HCT116 (cell line): Measurements from ENCODE around the gene TANC1. TPM values are rescaled to one million over a fixed set of nuclear protein-coding genes. Genes with fewer than 3 reads are reported as not detected.

Experiments
- ATAC-seq: fragments of 200-7000 bp; cut with Tn5 transposase; 2 replicates; pipeline ENCODE4 v1.9.1; 2020; ENCODE audit warnings: mild to moderate bottlenecking, moderate library complexity
- BruUV-seq: library from RNA; stranded (reverse); fragments of 400-500 nt; replicated peaks from 2 replicates; lab custom pipeline; 2021; lab: Mats Ljungman, UMichigan
- CTCF ChIA-PET: fragments of 300-600 bp; sonication (Branson Sonifier 250); formaldehyde crosslinking; loops from one replicate; lab custom pipeline; 2021; ENCODE audit warnings: antibody characterized with exemption; lab: Charles Lee
- POLR2A ChIA-PET: fragments of 300-600, 350-600 bp; sonication (Branson Sonifier 250); formaldehyde crosslinking; loops from one replicate; lab custom pipeline; 2021; ENCODE audit warnings: antibody characterized with exemption; lab: Charles Lee
- RAD21 ChIA-PET, 2 experiments: fragments of 300-600 bp; sonication (Branson Sonifier 250); formaldehyde crosslinking; loops; one replicate each; lab custom pipeline; 2023; ENCODE audit warnings: low total read pairs in 2 of 2; ENCODE audit not compliant: uncharacterized antibody in 2 of 2, unreplicated experiment in 2 of 2, low non-redundant PET in 1 of 2; lab: Charles Lee
- DNase-seq: peaks from one replicate; pipeline ENCODE4 v3.0.0-alpha.2; 2010; ENCODE audit warnings: low read depth, low spot score
- H2AFZ ChIP-seq: fragments of 200-600 bp; shearing (Covaris generic), sonication (generic); 2 replicates; pipeline ENCODE4 v1.6.1; 2017; ENCODE audit warnings: low read depth, mixed run types, mixed read lengths, antibody characterized with exemption, low read length; ENCODE audit not compliant: poor library complexity, severe bottlenecking
- H3K27ac ChIP-seq: 2 replicates; pipeline ENCODE4 v1.5.1; 2012; ENCODE audit warnings: low read depth, low read length
- H3K27me3 ChIP-seq: fragments of 200-600 bp; sonication (generic); 2 replicates; pipeline ENCODE4 v1.6.1; 2016; ENCODE audit warnings: mixed run types, low read length, mixed read lengths; ENCODE audit not compliant: insufficient read depth
- H3K36me3 ChIP-seq, 2 experiments: fragments of 200-500 bp in 1 of 2; fragments of 200-600 bp in 1 of 2; sonication (Bioruptor generic) in 1 of 2; sonication (generic) in 1 of 2; 2 replicates each; pipeline versions ENCODE4 v1.5.1 to v1.6.1; 2014 to 2016; ENCODE audit warnings: low read length in 2 of 2, inconsistent platforms in 1 of 2, mixed read lengths in 1 of 2, mixed run types in 1 of 2; ENCODE audit not compliant: insufficient read depth in 2 of 2, control insufficient read depth in 1 of 2
- H3K4me1 ChIP-seq, 2 experiments: fragments of 200-600 bp in 1 of 2; sonication (generic) in 1 of 2; 2 replicates each; pipeline versions ENCODE4 v1.5.1 to v1.6.1; 2012 to 2017; ENCODE audit warnings: low read length in 2 of 2, inconsistent platforms in 1 of 2, mild to moderate bottlenecking in 1 of 2, mixed read lengths in 1 of 2, mixed run types in 1 of 2, moderate library complexity in 1 of 2; ENCODE audit not compliant: insufficient read depth in 2 of 2, control insufficient read depth in 1 of 2
- H3K4me2 ChIP-seq: fragments of 200-600 bp; sonication (generic); 2 replicates; pipeline ENCODE4 v1.6.1; 2017; ENCODE audit warnings: mixed run types, low read length, mixed read lengths
- H3K4me3 ChIP-seq, 2 experiments: fragments of 200-600 bp in 1 of 2; sonication (generic) in 1 of 2; replicated peaks in 1 of 2; 2 replicates each; pipeline ENCODE4 v1.5.1; 2011 to 2016; ENCODE audit warnings: low read length in 2 of 2, control low read depth in 1 of 2, low read depth in 1 of 2, mild to moderate bottlenecking in 1 of 2, mixed read lengths in 1 of 2, mixed run types in 1 of 2
- H3K79me2 ChIP-seq: fragments of 200-600 bp; sonication (generic); 2 replicates; pipeline ENCODE4 v1.6.1; 2017; ENCODE audit warnings: mild to moderate bottlenecking, mixed run types, low read length, moderate library complexity, mixed read lengths; ENCODE audit not compliant: insufficient read depth
- H3K9ac ChIP-seq: fragments of 200-600 bp; sonication (generic); 2 replicates; pipeline ENCODE4 v1.6.1; 2016; ENCODE audit warnings: low read length, mixed read lengths
- H3K9me2 ChIP-seq: fragments of 200-600 bp; sonication (generic), shearing (Covaris generic); 2 replicates; pipeline ENCODE4 v1.6.1; 2017; ENCODE audit warnings: mixed run types, mild to moderate bottlenecking, moderate library complexity; ENCODE audit not compliant: insufficient read depth
- H3K9me3 ChIP-seq, 2 experiments: fragments of 200-500 bp in 1 of 2; fragments of 200-600 bp in 1 of 2; sonication (Bioruptor generic) in 1 of 2; sonication (generic) in 1 of 2; 2 replicates each; pipeline ENCODE4 v1.6.1; 2014 to 2017; ENCODE audit warnings: low read length in 2 of 2, mixed read lengths in 2 of 2, inconsistent platforms in 1 of 2, low read depth in 1 of 2, mild to moderate bottlenecking in 1 of 2, mixed run types in 1 of 2, moderate library complexity in 1 of 2; ENCODE audit not compliant: control insufficient read depth in 1 of 2, insufficient read depth in 1 of 2
- H4K20me1 ChIP-seq: fragments of 200-600 bp; sonication (generic), shearing (Covaris generic); 2 replicates; pipeline ENCODE4 v1.6.1; 2017; ENCODE audit warnings: mixed run types, mild to moderate bottlenecking, moderate library complexity; ENCODE audit not compliant: insufficient read depth
- CBX3 ChIP-seq: IDR thresholded peaks from 2 replicates; pipeline ENCODE4 v1.6.1; 2012; ENCODE audit warnings: low read depth
- EZH2phosphoT487 ChIP-seq: fragments of 200-600 bp; IDR thresholded peaks from 2 replicates; pipeline ENCODE4 v1.6.1; 2018; ENCODE audit warnings: antibody characterized with exemption, borderline replicate concordance
- JUND ChIP-seq: IDR thresholded peaks from 2 replicates; pipeline ENCODE4 v1.6.1; 2012
- RAD21 ChIP-seq: IDR thresholded peaks from 2 replicates; pipeline ENCODE4 v1.6.1; 2012; ENCODE audit warnings: low read depth, mild to moderate bottlenecking
- SIN3A ChIP-seq: IDR thresholded peaks from 2 replicates; pipeline ENCODE4 v1.6.1; 2012; ENCODE audit warnings: low read depth
- SP1 ChIP-seq: IDR thresholded peaks from 2 replicates; pipeline ENCODE4 v1.6.1; 2012; ENCODE audit warnings: low read depth
- SRF ChIP-seq: IDR thresholded peaks from 2 replicates; pipeline ENCODE4 v1.6.1; 2012; ENCODE audit warnings: low read depth
- TCF7L2 ChIP-seq: IDR thresholded peaks from 2 replicates; pipeline ENCODE4 v1.7.0; 2011; ENCODE audit warnings: borderline replicate concordance, inconsistent platforms; ENCODE audit not compliant: insufficient read depth, insufficient read length; ENCODE audit errors: extremely low read depth
- YY1 ChIP-seq: IDR thresholded peaks from 2 replicates; pipeline ENCODE4 v1.6.1; 2011; ENCODE audit warnings: low read length, low read depth, moderate library complexity, mild to moderate bottlenecking; ENCODE audit not compliant: insufficient replicate concordance; ENCODE audit errors: extremely low read depth
- intact Hi-C: fragments of 100-400 bp; cut with micrococcal nuclease; formaldehyde crosslinking; loops from 2 replicates; pipeline ENCODE4 v1.10.0; 2022
- total RNA-seq: library from RNA; stranded (reverse); gene quantifications from one replicate; pipeline ENCODE4 v1.2.1, GENCODE V29; 2021; ENCODE audit not compliant: unreplicated experiment
- TF ChIP-seq, protein P1 (sequence below): IDR thresholded peaks from 2 replicates; pipeline ENCODE4 v1.6.1; 2012; ENCODE audit warnings: low read depth
- TF ChIP-seq, protein P2 (sequence below): IDR thresholded peaks from 2 replicates; pipeline ENCODE4 v1.6.1; 2012
- TF ChIP-seq, protein P3 (sequence below), 3 experiments: fragments of 200-600 bp in 1 of 3; sonication (generic) in 1 of 3; IDR thresholded peaks in 2 of 3; conservative IDR thresholded peaks in 1 of 3; 2 replicates each; pipeline ENCODE4 v1.5.1; 2012 to 2017; ENCODE audit warnings: low read depth in 2 of 3, low read length in 2 of 3, antibody characterized with exemption in 1 of 3, borderline replicate concordance in 1 of 3, control low read depth in 1 of 3, mild to moderate bottlenecking in 1 of 3, mixed read lengths in 1 of 3, mixed run types in 1 of 3, moderate library complexity in 1 of 3; ENCODE audit not compliant: insufficient read depth in 1 of 3

TANC1 gene
- total RNA-seq, 1 experiment from 2014 or later: 15.1 TPM

DNA sequence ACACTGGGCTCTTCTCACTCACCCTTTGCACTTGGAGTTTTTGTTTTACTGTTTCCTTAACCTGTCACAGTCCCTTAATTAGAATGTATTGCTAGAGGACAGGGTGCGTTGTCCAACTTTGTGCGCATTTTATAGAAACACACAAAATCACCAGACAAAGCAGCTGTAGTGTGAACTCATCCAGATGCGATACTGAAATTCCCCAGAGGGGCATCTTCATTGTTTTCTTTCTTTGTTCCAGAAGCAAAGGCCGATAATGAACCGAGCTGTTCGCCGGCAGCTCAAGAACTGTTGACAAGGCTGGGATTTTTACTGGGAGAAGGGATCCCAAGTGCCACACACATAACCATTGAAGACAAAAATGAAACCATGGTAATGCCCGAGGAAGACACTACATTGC lies 180.5 kb downstream of the TANC1 start:
- Histone ChIP-seq H3K4me3 (no peak overlapping the region), H3K27me3 (no peaks in the 10 kb centered on the region), H3K36me3 (no peaks in the 10 kb centered on the region), H2AFZ (no peak overlapping the region), H3K4me1 (peaks cover 39 to 48% of the 10 kb centered on the region in 2 experiments)
- intact Hi-C loops: loop anchor here (10.0 kb wide), 1 partner anchor 816 kb away; no protein-coding TSS in a partner anchor
- POLR2A ChIA-PET: no interaction called here
- no peak for TF ChIP-seq EZH2phosphoT487
- TF ChIP-seq TCF7L2: no peak
- TF ChIP-seq, protein P1, sequence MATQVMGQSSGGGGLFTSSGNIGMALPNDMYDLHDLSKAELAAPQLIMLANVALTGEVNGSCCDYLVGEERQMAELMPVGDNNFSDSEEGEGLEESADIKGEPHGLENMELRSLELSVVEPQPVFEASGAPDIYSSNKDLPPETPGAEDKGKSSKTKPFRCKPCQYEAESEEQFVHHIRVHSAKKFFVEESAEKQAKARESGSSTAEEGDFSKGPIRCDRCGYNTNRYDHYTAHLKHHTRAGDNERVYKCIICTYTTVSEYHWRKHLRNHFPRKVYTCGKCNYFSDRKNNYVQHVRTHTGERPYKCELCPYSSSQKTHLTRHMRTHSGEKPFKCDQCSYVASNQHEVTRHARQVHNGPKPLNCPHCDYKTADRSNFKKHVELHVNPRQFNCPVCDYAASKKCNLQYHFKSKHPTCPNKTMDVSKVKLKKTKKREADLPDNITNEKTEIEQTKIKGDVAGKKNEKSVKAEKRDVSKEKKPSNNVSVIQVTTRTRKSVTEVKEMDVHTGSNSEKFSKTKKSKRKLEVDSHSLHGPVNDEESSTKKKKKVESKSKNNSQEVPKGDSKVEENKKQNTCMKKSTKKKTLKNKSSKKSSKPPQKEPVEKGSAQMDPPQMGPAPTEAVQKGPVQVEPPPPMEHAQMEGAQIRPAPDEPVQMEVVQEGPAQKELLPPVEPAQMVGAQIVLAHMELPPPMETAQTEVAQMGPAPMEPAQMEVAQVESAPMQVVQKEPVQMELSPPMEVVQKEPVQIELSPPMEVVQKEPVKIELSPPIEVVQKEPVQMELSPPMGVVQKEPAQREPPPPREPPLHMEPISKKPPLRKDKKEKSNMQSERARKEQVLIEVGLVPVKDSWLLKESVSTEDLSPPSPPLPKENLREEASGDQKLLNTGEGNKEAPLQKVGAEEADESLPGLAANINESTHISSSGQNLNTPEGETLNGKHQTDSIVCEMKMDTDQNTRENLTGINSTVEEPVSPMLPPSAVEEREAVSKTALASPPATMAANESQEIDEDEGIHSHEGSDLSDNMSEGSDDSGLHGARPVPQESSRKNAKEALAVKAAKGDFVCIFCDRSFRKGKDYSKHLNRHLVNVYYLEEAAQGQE: no peak
- TF ChIP-seq, protein P2, sequence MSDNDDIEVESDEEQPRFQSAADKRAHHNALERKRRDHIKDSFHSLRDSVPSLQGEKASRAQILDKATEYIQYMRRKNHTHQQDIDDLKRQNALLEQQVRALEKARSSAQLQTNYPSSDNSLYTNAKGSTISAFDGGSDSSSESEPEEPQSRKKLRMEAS: no peak
- no peak for TF ChIP-seq RAD21
- no peak for TF ChIP-seq SP1
- TF ChIP-seq, protein P3, sequence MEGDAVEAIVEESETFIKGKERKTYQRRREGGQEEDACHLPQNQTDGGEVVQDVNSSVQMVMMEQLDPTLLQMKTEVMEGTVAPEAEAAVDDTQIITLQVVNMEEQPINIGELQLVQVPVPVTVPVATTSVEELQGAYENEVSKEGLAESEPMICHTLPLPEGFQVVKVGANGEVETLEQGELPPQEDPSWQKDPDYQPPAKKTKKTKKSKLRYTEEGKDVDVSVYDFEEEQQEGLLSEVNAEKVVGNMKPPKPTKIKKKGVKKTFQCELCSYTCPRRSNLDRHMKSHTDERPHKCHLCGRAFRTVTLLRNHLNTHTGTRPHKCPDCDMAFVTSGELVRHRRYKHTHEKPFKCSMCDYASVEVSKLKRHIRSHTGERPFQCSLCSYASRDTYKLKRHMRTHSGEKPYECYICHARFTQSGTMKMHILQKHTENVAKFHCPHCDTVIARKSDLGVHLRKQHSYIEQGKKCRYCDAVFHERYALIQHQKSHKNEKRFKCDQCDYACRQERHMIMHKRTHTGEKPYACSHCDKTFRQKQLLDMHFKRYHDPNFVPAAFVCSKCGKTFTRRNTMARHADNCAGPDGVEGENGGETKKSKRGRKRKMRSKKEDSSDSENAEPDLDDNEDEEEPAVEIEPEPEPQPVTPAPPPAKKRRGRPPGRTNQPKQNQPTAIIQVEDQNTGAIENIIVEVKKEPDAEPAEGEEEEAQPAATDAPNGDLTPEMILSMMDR (IDR thresholded peaks at IDR 0.05 in 2 of 3, conservative IDR thresholded peaks at IDR 0.05 in 1 of 3; ENCODE audit: borderline replicate concordance in 1 of 3, insufficient read depth in 1 of 3, low read depth in 2 of 3, low read length in 2 of 3): no peak
- no peak for TF ChIP-seq JUND
- no peak for TF ChIP-seq SIN3A
- no peak for TF ChIP-seq YY1
- no peak for TF ChIP-seq CBX3
- no peak for TF ChIP-seq SRF
- TF ChIP-seq, all 23 proteins: peak for 0
- BruUV-seq: no TSS peak
- no peaks in the 10 kb centered on the region for H3K79me2 ChIP-seq
- CTCF ChIA-PET: interaction anchor here (0.8 kb wide), 1 partner anchor 113 kb away, joined by 3 read pairs; no protein-coding TSS in a partner anchor
- H3K4me2 ChIP-seq: no peak overlapping the region
- H3K27ac ChIP-seq: no peak overlapping the region
- ATAC-seq (no peak), DNase-seq (no peak)
- no peak overlapping the region for H3K9ac ChIP-seq
- no peaks in the 10 kb centered on the region for H4K20me1 ChIP-seq
- H3K9me2 ChIP-seq: no peaks in the 10 kb centered on the region
- H3K9me3 ChIP-seq: no peaks in the 10 kb centered on the region
- RAD21 ChIA-PET: no interaction called here
